Measurements from ENCODE around the gene BPIFB6.

BPIFB6 gene

GRCh38 chr20:33086052-33086722 is 54.7 kb downstream of the BPIFB6 start:
- peaks cover 2% of the 10 kb centered on the region for H3K4me1 ChIP-seq (ENCODE audit: insufficient read depth, insufficient read length)
- no peaks in the 10 kb centered on the region for H3K27me3 ChIP-seq (ENCODE audit: insufficient read depth, insufficient read length)
- TF ChIP-seq YY1 (IDR thresholded peaks at IDR 0.05; ENCODE audit: insufficient read depth, insufficient read length) (no peak), ZNF274 (IDR thresholded peaks at IDR 0.05; ENCODE audit: low read depth, low read length) (no peak), SUZ12 (IDR thresholded peaks at IDR 0.05; ENCODE audit: extremely low read depth, insufficient read depth, insufficient read length) (no peak)

GRCh38 chr20:33091147-33091546 is 59.7 kb downstream of the BPIFB6 start:
- Histone ChIP-seq H3K9ac (ENCODE audit: insufficient read length, low read depth) (no peak overlapping the region), H3K9me3 (ENCODE audit: insufficient read depth, low read length) (no peaks in the 10 kb centered on the region), H3K4me3 (ENCODE audit: insufficient read length, low read depth) (no peak overlapping the region), H3K27me3 (ENCODE audit: insufficient read depth, insufficient read length) (no peaks in the 10 kb centered on the region), H3K36me3 (ENCODE audit: insufficient read depth, insufficient read length, low read length) (no peaks in the 10 kb centered on the region), H3K4me1 (ENCODE audit: insufficient read depth, insufficient read length) (peaks cover 2% of the 10 kb centered on the region)
- no peak for TF ChIP-seq ZNF274 (IDR thresholded peaks at IDR 0.05; ENCODE audit: low read depth, low read length)
- no peak for TF ChIP-seq YY1 (IDR thresholded peaks at IDR 0.05; ENCODE audit: insufficient read depth, insufficient read length)
- TF ChIP-seq SUZ12 (IDR thresholded peaks at IDR 0.05; ENCODE audit: extremely low read depth, insufficient read depth, insufficient read length): no peak
- no peak for DNase-seq (ENCODE audit: low read depth, low spot score)

More at GRCh38 chr20:33086052-33086722, 54.7 kb downstream of the BPIFB6 start:
- H3K4me3 ChIP-seq (ENCODE audit: insufficient read length, low read depth): no peak overlapping the region
- no peaks in the 10 kb centered on the region for H3K36me3 ChIP-seq (ENCODE audit: insufficient read depth, insufficient read length, low read length)
- H3K9ac ChIP-seq (ENCODE audit: insufficient read length, low read depth): no peak overlapping the region
- no peaks in the 10 kb centered on the region for H3K9me3 ChIP-seq (ENCODE audit: insufficient read depth, low read length)
- no peak for DNase-seq (ENCODE audit: low read depth, low spot score)

GRCh38 chr20:33091693-33092092 is 60.2 kb downstream of the BPIFB6 start:
- no peak for DNase-seq (ENCODE audit: low read depth, low spot score)
- no peaks in the 10 kb centered on the region for H3K9me3 ChIP-seq (ENCODE audit: insufficient read depth, low read length)
- peaks cover 2% of the 10 kb centered on the region for H3K4me1 ChIP-seq (ENCODE audit: insufficient read depth, insufficient read length)
- no peak for TF ChIP-seq YY1 (IDR thresholded peaks at IDR 0.05; ENCODE audit: insufficient read depth, insufficient read length)
- no peak for TF ChIP-seq SUZ12 (IDR thresholded peaks at IDR 0.05; ENCODE audit: extremely low read depth, insufficient read depth, insufficient read length)
- no peak for TF ChIP-seq ZNF274 (IDR thresholded peaks at IDR 0.05; ENCODE audit: low read depth, low read length)
- no peaks in the 10 kb centered on the region for H3K36me3 ChIP-seq (ENCODE audit: insufficient read depth, insufficient read length, low read length)
- no peak overlapping the region for H3K9ac ChIP-seq (ENCODE audit: insufficient read length, low read depth)
- no peak overlapping the region for H3K4me3 ChIP-seq (ENCODE audit: insufficient read length, low read depth)
- H3K27me3 ChIP-seq (ENCODE audit: insufficient read depth, insufficient read length): no peaks in the 10 kb centered on the region

GRCh38 chr20:33092361-33092760 is 60.9 kb downstream of the BPIFB6 start:
- DNase-seq (ENCODE audit: low read depth, low spot score): no peak
- H3K9ac ChIP-seq (ENCODE audit: insufficient read length, low read depth): no peak overlapping the region
- H3K4me3 ChIP-seq (ENCODE audit: insufficient read length, low read depth): no peak overlapping the region
- TF ChIP-seq ZNF274 (IDR thresholded peaks at IDR 0.05; ENCODE audit: low read depth, low read length) (no peak), YY1 (IDR thresholded peaks at IDR 0.05; ENCODE audit: insufficient read depth, insufficient read length) (no peak), SUZ12 (IDR thresholded peaks at IDR 0.05; ENCODE audit: extremely low read depth, insufficient read depth, insufficient read length) (no peak)
- no peaks in the 10 kb centered on the region for H3K9me3 ChIP-seq (ENCODE audit: insufficient read depth, low read length)
- no peaks in the 10 kb centered on the region for H3K27me3 ChIP-seq (ENCODE audit: insufficient read depth, insufficient read length)
- H3K36me3 ChIP-seq (ENCODE audit: insufficient read depth, insufficient read length, low read length): no peaks in the 10 kb centered on the region
- H3K4me1 ChIP-seq (ENCODE audit: insufficient read depth, insufficient read length): peaks cover 2% of the 10 kb centered on the region

GRCh38 chr20:33093074-33093473 is 61.6 kb downstream of the BPIFB6 start:
- Histone ChIP-seq H3K9me3 (ENCODE audit: insufficient read depth, low read length) (no peaks in the 10 kb centered on the region), H3K27me3 (ENCODE audit: insufficient read depth, insufficient read length) (no peaks in the 10 kb centered on the region), H3K36me3 (ENCODE audit: insufficient read depth, insufficient read length, low read length) (no peaks in the 10 kb centered on the region), H3K9ac (ENCODE audit: insufficient read length, low read depth) (no peak overlapping the region), H3K4me1 (ENCODE audit: insufficient read depth, insufficient read length) (peaks cover 2% of the 10 kb centered on the region), H3K4me3 (ENCODE audit: insufficient read length, low read depth) (no peak overlapping the region)
- no peak for TF ChIP-seq ZNF274 (IDR thresholded peaks at IDR 0.05; ENCODE audit: low read depth, low read length)
- DNase-seq (ENCODE audit: low read depth, low spot score): no peak

- no peak for DNase-seq (ENCODE audit: low read depth, low spot score)
- Histone ChIP-seq H3K4me3 (ENCODE audit: insufficient read length, low read depth) (no peak overlapping the region), H3K4me1 (ENCODE audit: insufficient read depth, insufficient read length) (peaks cover 2% of the 10 kb centered on the region), H3K27me3 (ENCODE audit: insufficient read depth, insufficient read length) (no peaks in the 10 kb centered on the region), H3K9ac (ENCODE audit: insufficient read length, low read depth) (no peak overlapping the region), H3K9me3 (ENCODE audit: insufficient read depth, low read length) (no peaks in the 10 kb centered on the region), H3K36me3 (ENCODE audit: insufficient read depth, insufficient read length, low read length) (no peaks in the 10 kb centered on the region)
- TF ChIP-seq ZNF274 (IDR thresholded peaks at IDR 0.05; ENCODE audit: low read depth, low read length): no peak
- no peak for TF ChIP-seq SUZ12 (IDR thresholded peaks at IDR 0.05; ENCODE audit: extremely low read depth, insufficient read depth, insufficient read length)
- no peak for TF ChIP-seq YY1 (IDR thresholded peaks at IDR 0.05; ENCODE audit: insufficient read depth, insufficient read length)
These were observed 62.1 kb downstream of the BPIFB6 start for GRCh38 chr20:33093582-33093981.

Data from NT2/D1 (cell line).